ENCODE measurements around the gene OSBPL5. TPM values are rescaled to one million over a fixed set of nuclear protein-coding genes. Genes with fewer than 3 reads are reported as not detected.

OSBPL5 gene
- 12.1 TPM for polyA plus RNA-seq (ENCODE audit: insufficient read length)

- DNase-seq (ENCODE audit: low read depth): no peak
Measured at GRCh38 chr11:3165152-3165705, at the start of gene OSBPL5. Gene OSBPL5, minus strand, starts transcription at chr11:3165310. Its CDS starts 36,162 bp downstream, at chr11:3129148.

- DNase-seq (ENCODE audit: low read depth): no peak
Measured at GRCh38 chr11:3214420-3214699, 49.2 kb upstream of the OSBPL5 start.

GRCh38 chr11:3213659-3214419 lies 48.7 kb upstream of the OSBPL5 start:
- DNase-seq (ENCODE audit: low read depth): no peak

GRCh38 chr11:3208272-3208671 lies 43.2 kb upstream of the OSBPL5 start:
- no peak for DNase-seq (ENCODE audit: low read depth)

GRCh38 chr11:3207526-3208189 lies 42.5 kb upstream of the OSBPL5 start:
- no peak for DNase-seq (ENCODE audit: low read depth)

GRCh38 chr11:3206922-3207204 lies 41.8 kb upstream of the OSBPL5 start:
- DNase-seq (ENCODE audit: low read depth): no peak

- DNase-seq (ENCODE audit: low read depth): no peak
Measured at GRCh38 chr11:3206156-3206921, 41.2 kb upstream of the OSBPL5 start.

- DNase-seq (ENCODE audit: low read depth): no peak
Measured at GRCh38 chr11:3205261-3206155, 40.4 kb upstream of the OSBPL5 start.

- no peak for DNase-seq (ENCODE audit: low read depth)
Measured at GRCh38 chr11:3204141-3205015, 39.3 kb upstream of the OSBPL5 start.

- no peak for DNase-seq (ENCODE audit: low read depth)
Measured at GRCh38 chr11:3203221-3204043, 38.3 kb upstream of the OSBPL5 start.

- DNase-seq (ENCODE audit: low read depth): no peak
Measured at GRCh38 chr11:3202759-3203158, 37.6 kb upstream of the OSBPL5 start.

GRCh38 chr11:3202305-3202704 lies 37.2 kb upstream of the OSBPL5 start:
- no peak for DNase-seq (ENCODE audit: low read depth)

GRCh38 chr11:3201677-3202181 lies 36.6 kb upstream of the OSBPL5 start:
- no peak for DNase-seq (ENCODE audit: low read depth)

- no peak for DNase-seq (ENCODE audit: low read depth)
Measured at GRCh38 chr11:3201112-3201581, 36.0 kb upstream of the OSBPL5 start.

GRCh38 chr11:3200388-3201111 lies 35.4 kb upstream of the OSBPL5 start:
- no peak for DNase-seq (ENCODE audit: low read depth)

GRCh38 chr11:3199537-3200295 lies 34.6 kb upstream of the OSBPL5 start:
- DNase-seq (ENCODE audit: low read depth): no peak

GRCh38 chr11:3198815-3199214 lies 33.7 kb upstream of the OSBPL5 start:
- no peak for DNase-seq (ENCODE audit: low read depth)
